PFSK-1 (cell line): ENCODE results near the gene C16orf87.

Experiments used
- POLR2AphosphoS5 ChIP-seq: IDR thresholded peaks from 2 replicates; pipeline ENCODE4 v1.6.1; 2012; ENCODE audit warnings: low read depth, mild to moderate bottlenecking, control low read depth, low read length, moderate library complexity
- SIN3A ChIP-seq: IDR thresholded peaks from 2 replicates; pipeline ENCODE4 v1.6.1; 2012; ENCODE audit warnings: mild to moderate bottlenecking, low read length, moderate library complexity, borderline replicate concordance; ENCODE audit not compliant: insufficient read depth
- TAF1 ChIP-seq: IDR thresholded peaks from 2 replicates; pipeline ENCODE4 v1.6.1; 2012; ENCODE audit warnings: low read length, control low read depth, borderline replicate concordance; ENCODE audit not compliant: insufficient read depth
- TF ChIP-seq, protein P1 (sequence below), 2 experiments: IDR thresholded peaks; 2 replicates each; pipeline versions ENCODE4 v1.6.1 to v1.8.0; 2011 to 2012; ENCODE audit warnings: low read depth in 2 of 2, low read length in 2 of 2, control low read depth in 1 of 2, inconsistent platforms in 1 of 2, mild to moderate bottlenecking in 1 of 2, moderate library complexity in 1 of 2; ENCODE audit not compliant: insufficient read depth in 1 of 2

DNA sequence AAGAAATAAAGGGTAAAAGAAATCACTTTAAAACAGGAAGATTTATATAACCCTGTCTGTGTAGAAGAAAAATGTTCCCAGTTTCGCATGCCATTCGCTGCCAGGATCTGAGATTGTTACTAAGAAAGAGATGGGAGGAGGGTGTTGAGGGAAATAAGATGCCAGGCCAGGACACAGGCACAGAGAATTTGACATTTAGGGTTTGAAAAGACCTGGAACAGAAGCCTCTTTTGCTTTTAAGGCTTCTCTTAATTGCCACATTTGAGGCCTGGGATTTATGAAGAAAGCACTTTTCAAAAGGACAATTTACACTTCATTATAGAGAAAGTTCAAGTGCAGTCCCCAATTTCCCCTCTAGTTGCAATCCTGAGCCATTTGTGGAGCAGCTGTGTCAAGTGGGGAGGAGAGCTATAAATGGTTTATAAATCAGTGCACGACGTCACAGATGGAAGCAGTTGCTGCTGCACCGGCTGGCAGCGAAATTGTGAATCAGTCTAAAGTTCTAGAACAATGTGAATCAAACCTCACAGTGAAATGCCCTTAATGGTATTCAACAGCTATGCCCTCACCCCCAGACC, 26.5 kb upstream of the C16orf87 start:
- TF ChIP-seq POLR2AphosphoS5 (no peak), TAF1 (no peak), SIN3A (no peak)
- TF ChIP-seq, protein P1, sequence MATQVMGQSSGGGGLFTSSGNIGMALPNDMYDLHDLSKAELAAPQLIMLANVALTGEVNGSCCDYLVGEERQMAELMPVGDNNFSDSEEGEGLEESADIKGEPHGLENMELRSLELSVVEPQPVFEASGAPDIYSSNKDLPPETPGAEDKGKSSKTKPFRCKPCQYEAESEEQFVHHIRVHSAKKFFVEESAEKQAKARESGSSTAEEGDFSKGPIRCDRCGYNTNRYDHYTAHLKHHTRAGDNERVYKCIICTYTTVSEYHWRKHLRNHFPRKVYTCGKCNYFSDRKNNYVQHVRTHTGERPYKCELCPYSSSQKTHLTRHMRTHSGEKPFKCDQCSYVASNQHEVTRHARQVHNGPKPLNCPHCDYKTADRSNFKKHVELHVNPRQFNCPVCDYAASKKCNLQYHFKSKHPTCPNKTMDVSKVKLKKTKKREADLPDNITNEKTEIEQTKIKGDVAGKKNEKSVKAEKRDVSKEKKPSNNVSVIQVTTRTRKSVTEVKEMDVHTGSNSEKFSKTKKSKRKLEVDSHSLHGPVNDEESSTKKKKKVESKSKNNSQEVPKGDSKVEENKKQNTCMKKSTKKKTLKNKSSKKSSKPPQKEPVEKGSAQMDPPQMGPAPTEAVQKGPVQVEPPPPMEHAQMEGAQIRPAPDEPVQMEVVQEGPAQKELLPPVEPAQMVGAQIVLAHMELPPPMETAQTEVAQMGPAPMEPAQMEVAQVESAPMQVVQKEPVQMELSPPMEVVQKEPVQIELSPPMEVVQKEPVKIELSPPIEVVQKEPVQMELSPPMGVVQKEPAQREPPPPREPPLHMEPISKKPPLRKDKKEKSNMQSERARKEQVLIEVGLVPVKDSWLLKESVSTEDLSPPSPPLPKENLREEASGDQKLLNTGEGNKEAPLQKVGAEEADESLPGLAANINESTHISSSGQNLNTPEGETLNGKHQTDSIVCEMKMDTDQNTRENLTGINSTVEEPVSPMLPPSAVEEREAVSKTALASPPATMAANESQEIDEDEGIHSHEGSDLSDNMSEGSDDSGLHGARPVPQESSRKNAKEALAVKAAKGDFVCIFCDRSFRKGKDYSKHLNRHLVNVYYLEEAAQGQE (IDR thresholded peaks at IDR 0.05; ENCODE audit: insufficient read depth in 1 of 2, low read depth in 2 of 2, low read length in 2 of 2): no peak
